22Rv1 (cell line): ENCODE results near the gene PNRC2.
"Not testable (repeated sequence)": the region's sequence is repeated elsewhere in the genome, so short reads cannot be mapped to it uniquely, and the experiment has no call there.

Experiments
- H3K27ac ChIP-seq: fragments of 450-650 bp; 2 replicates; pipeline ENCODE4 v1.5.1; 2017
- ZFX ChIP-seq: fragments of 450-650 bp; IDR thresholded peaks from 2 replicates; pipeline ENCODE4 v1.6.1; 2017; ENCODE audit warnings: antibody characterized with exemption, borderline replicate concordance
- TF ChIP-seq, protein P1 (sequence below): fragments of 450-650 bp; IDR thresholded peaks from 2 replicates; pipeline ENCODE4 v1.5.1; 2017; ENCODE audit warnings: mild to moderate bottlenecking

The PNRC2 gene

DNA sequence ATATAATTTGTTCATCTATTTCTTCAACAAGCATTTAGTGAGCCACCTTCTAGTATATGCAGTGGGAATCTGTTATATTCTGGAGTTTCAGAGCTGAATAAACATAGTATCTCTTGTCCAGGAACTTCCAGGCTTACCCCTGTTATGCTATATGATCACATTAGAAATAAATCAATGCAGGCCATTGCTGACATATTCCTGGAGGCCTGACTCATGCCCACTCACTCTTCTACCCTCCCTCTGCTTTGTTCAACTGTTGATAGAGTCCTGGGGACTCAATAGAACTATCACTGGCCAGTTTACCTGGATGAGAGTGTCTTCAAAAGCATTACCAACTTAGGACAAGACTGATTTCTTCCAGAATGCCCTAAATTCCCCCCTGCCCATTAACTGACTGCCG is 49.8 kb downstream of the PNRC2 start:
- no peak overlapping the region for H3K27ac ChIP-seq

DNA sequence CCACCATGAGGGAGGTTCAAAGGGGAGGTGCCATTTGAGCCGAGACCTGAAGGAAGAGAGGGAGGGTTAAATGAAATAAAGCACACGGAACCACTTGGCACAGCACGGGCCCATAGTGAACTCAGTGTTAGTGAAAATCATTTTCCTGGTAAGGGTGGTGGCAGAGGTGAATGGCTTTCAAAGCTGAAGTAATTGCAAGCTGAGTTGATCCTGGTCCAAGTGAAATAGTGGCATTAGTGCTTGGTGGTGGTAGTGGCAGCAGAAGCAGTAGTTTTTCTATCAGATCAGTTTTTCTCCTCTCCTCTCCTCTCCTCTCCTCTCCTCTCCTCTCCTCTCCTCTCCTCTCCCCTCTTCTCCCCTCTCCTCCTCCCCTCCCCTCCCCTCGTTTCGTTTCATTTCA is 51.0 kb downstream of the PNRC2 start:
- H3K27ac ChIP-seq = no peak overlapping the region
- TF ChIP-seq, protein P1, sequence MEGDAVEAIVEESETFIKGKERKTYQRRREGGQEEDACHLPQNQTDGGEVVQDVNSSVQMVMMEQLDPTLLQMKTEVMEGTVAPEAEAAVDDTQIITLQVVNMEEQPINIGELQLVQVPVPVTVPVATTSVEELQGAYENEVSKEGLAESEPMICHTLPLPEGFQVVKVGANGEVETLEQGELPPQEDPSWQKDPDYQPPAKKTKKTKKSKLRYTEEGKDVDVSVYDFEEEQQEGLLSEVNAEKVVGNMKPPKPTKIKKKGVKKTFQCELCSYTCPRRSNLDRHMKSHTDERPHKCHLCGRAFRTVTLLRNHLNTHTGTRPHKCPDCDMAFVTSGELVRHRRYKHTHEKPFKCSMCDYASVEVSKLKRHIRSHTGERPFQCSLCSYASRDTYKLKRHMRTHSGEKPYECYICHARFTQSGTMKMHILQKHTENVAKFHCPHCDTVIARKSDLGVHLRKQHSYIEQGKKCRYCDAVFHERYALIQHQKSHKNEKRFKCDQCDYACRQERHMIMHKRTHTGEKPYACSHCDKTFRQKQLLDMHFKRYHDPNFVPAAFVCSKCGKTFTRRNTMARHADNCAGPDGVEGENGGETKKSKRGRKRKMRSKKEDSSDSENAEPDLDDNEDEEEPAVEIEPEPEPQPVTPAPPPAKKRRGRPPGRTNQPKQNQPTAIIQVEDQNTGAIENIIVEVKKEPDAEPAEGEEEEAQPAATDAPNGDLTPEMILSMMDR = no peak
- TF ChIP-seq ZFX = no peak

More for the DNA sequence above, 49.8 kb downstream of the PNRC2 start:
- TF ChIP-seq, protein P1 = no peak
- TF ChIP-seq ZFX = no peak

DNA sequence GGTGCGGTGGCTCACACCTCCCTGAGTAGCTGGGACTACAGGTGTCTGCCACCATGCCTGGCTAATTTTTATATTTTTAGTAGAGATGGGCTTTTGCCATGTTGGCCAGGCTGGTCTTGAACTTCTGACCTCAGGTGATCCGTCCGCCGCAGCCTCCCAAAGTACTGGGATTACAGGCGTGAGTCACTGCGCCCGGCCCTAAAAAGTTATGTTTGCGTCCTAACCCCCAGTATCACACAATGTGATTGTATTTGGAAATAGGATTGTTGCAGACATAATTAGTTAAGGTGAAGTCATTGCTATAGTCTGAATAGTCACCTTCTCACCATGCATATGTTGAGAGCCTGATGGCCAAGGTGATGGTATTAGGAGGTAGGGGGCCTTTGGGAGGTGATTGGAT is 53.2 kb downstream of the PNRC2 start:
- not testable (repeated sequence) for H3K27ac ChIP-seq
